HG02763 (cell line): ENCODE data around the gene ADGRA1.

Source experiments
- ATAC-seq: cut with Tn5 transposase; IDR thresholded peaks from one replicate; pipeline ENCODE4 v1.9.1; 2021; ENCODE audit warnings: mild to moderate bottlenecking, moderate library complexity; ENCODE audit not compliant: unreplicated experiment

Gene ADGRA1

GRCh38 chr10:133055470-133055869 lies 32.3 kb upstream of the ADGRA1 start:
- no peak for ATAC-seq

- no peak for ATAC-seq
Measured at GRCh38 chr10:133056001-133056400, 31.7 kb upstream of the ADGRA1 start.

DNA sequence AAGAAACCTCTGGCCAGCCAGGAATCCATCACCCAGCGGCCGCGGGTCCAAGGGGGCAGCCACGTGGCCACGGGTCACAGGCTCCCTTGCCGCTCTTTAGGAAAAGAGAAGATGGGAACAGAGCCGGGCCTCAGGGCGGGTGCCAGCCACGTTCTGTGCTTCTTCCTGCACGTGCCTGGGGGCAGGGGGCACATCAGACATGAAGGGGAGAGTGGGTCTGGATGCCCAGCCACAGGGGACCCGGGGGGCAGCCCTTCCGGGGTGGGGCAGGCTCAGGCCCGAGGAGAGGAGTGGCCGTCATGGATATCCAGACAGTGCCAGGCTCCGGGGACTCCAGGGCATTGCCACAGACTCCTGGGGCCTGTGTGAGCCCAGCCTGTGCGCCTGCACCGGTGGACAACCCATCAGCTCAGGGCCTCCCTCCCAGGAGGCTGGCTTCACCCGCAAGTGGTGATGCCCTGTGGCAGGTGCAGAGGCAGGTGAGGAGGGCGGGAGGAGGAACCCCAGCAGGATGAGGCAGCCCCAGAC lies 31.0 kb upstream of the ADGRA1 start:
- ATAC-seq, result no peak

- ATAC-seq, result no peak
Measured at GRCh38 chr10:133058331-133059092, 29.2 kb upstream of the ADGRA1 start.

DNA sequence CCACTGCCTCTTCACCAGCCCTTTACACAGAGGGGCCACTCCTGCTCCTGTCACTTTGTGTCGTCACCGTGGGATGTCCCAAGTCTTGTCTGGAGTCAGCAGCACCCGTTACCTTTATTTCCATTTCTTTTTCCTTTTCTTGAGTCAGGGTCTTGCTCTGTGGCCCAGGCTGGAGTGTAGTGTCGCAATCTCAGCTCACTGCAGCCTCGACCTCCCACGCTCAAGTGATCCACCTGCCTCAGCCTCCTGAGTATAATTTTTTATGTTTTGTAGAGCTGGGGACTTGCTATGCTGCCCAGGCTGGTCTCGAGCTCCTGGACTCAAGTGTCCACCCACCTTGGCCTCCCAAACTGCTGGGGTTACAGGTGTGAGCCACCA lies 28.6 kb upstream of the ADGRA1 start:
- no peak for ATAC-seq

DNA sequence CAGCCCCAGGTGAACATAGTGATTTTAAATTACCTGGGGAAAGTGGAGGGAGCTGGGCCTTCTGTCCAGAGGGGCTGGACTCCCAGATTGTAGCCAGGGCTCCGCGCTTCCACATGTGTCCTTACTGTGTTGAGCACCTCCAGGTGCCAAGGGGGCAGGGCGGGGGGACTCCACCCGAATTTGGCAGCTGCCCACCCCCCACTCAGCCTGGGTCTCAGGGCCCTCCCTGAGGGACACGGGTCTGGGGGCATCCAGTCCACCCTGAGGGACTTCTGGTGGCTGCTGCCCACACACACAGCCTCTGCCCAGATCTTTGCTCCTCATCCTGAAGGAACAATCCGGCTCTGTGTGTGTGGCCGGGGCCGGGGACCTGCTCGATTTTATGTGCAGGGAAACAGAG lies 28.2 kb upstream of the ADGRA1 start:
- ATAC-seq, result no peak

GRCh38 chr10:133060022-133060421 lies 27.7 kb upstream of the ADGRA1 start:
- no peak for ATAC-seq

- no peak for ATAC-seq
Measured at GRCh38 chr10:133060466-133060865, 27.3 kb upstream of the ADGRA1 start.

GRCh38 chr10:133060881-133061280 lies 26.8 kb upstream of the ADGRA1 start:
- ATAC-seq, result no peak

- no peak for ATAC-seq
Measured at GRCh38 chr10:133061296-133062038, 26.3 kb upstream of the ADGRA1 start.

DNA sequence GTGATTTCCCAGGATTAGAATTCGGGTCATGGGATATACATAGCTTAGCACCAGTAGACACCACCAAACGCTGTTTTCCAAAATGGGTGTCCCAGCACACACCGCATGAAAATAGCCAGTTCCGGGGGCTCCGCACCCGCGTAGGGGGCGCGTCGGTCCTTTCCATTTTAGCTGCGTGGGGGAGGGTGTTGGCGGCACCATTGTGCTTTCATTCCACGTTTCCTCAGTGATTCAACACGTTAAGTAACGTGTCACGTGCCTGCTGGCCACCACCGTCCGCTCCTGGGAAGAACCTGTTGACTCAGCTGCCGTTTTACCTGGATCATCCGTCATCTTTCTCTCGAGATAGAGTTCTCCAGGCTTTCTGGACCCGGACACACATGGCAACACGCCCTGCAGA lies 25.6 kb upstream of the ADGRA1 start:
- ATAC-seq, result no peak

GRCh38 chr10:133062635-133063034 lies 25.1 kb upstream of the ADGRA1 start:
- ATAC-seq, result no peak

DNA sequence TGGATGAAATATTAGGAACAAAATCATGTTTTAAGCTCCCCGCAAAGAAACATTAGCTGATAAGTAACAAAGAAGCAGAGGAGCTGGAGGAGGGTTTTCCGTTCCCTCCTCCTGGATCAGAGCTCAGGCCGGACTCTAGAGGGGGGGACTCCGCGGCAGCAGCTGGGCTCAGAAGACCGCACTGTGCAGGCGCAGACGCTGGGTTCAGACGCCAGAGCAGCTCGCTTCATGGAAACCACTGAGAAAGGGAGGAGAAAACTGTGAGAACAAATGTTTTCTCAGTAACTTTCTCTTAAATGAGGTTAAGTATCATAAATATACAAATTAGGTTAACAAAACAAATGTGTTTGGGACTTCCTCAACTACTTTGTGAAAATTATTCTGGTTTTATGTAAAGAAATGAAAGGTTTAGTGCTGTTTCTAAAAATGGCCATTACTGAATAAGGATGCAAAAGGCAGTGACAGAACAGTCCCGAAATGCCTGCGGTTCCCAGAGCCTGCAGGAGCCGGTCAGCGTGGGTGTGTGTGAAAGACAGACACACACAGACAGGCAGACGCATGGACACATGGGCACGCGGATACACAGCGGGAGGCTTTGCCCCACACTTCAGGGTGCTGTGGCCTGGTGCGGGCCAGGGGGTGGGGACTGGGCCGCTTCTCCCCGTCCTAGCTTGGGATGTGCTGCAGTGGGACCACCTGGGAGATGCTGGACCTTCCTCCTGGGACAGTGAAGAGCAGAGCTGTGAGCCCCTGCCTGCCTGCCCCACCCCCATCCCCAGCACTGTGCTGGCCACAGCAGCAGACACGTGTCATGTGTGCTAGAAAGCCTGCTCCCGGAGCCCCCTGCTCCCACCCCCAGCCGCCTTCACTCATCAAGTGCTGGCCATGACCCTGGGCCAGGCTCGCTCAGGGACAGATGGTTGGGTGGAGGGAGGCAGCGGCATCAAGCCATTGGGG lies 20.3 kb upstream of the ADGRA1 start:
- ATAC-seq, result no peak

- ATAC-seq, result no peak
Measured at GRCh38 chr10:133068111-133069032, 19.4 kb upstream of the ADGRA1 start.

GRCh38 chr10:133069033-133069525 lies 18.6 kb upstream of the ADGRA1 start:
- ATAC-seq, result no peak

DNA sequence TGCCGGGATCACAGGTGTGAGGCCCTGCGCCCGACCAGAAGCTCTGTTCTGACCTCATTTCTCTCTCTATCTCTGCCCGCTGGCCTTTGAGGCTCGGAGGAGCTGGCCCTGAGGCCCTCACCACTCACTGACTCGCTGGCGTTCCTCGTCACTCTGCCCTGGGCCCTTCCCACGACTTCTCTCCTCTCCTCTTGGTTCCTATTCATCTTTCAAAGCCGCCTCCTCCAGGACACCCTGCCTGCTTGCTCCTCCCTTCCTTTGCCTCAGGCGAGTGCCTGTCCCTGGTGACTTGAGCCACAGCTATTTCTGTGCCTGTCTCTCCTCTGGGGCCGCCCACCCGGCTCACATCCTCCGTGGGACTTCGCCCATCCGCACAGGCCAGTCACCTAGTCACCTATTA lies 17.3 kb upstream of the ADGRA1 start:
- ATAC-seq, result no peak

- ATAC-seq, result no peak
Measured at GRCh38 chr10:133070810-133071209, 16.9 kb upstream of the ADGRA1 start.

- no peak for ATAC-seq
Measured at GRCh38 chr10:133071733-133072132, 16.0 kb upstream of the ADGRA1 start.

- no peak for ATAC-seq
Measured at GRCh38 chr10:133072196-133072595, 15.5 kb upstream of the ADGRA1 start.
